ENCODE results near the gene INHBA.

INHBA gene

DNA sequence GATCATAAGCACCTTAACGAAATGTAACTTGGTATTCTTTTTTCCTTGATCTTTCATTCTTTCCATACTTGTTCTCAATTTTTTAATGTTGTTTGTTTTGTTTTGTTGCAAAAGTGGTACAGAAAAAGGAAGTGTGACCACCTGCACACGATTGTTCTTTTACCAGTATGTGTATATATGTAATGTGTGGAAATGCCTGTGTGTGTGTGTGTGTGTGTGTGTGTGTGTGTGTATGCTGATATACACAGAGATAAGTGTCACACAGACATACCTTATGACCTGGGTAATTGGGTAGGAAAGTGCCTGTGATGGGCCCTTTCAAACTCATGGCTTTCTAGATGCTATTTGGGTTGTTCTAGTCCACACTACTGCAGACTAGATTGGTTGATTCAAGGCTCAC lies 14.0 kb downstream of the INHBA start:
- no peaks in the 10 kb centered on the region for H3K9me3 ChIP-seq (ENCODE audit: low read length)
- no peaks in the 10 kb centered on the region; the same call in 1 of the 2 replicates for H3K27me3 ChIP-seq (ENCODE audit: insufficient read depth, low read length)
- H3F3A ChIP-seq (ENCODE audit: insufficient read depth, low read length), result no peaks in the 10 kb centered on the region
- H4K20me1 ChIP-seq (ENCODE audit: insufficient read depth, low read length), result no peaks in the 10 kb centered on the region
- no peak overlapping the region for H3K9ac ChIP-seq (ENCODE audit: low read length)
- no peaks in the 10 kb centered on the region for H3K79me2 ChIP-seq (ENCODE audit: insufficient read depth, low read length)
- H3K4me2 ChIP-seq (ENCODE audit: low read length), result no peak overlapping the region
- TF ChIP-seq EZH2 (IDR thresholded peaks at IDR 0.05; ENCODE audit: borderline replicate concordance, low read length), result no peak
- TF ChIP-seq CTCF (IDR thresholded peaks at IDR 0.05; ENCODE audit: low read length), result no peak
- H3K4me3 ChIP-seq (ENCODE audit: low read depth, low read length, poor library complexity, severe bottlenecking), result no peak overlapping the region
- no peak overlapping the region for H3K27ac ChIP-seq (ENCODE audit: low read depth, low read length, poor library complexity, severe bottlenecking)
- H3K4me1 ChIP-seq (ENCODE audit: insufficient read depth, low read length, severe bottlenecking), result no peaks in the 10 kb centered on the region
- H3K9me2 ChIP-seq (ENCODE audit: low read depth, low read length), result no peaks in the 10 kb centered on the region
- no peak overlapping the region for H2AFZ ChIP-seq (ENCODE audit: low read length)
- no peaks in the 10 kb centered on the region for H3K36me3 ChIP-seq (ENCODE audit: insufficient read depth, low read length)

DNA sequence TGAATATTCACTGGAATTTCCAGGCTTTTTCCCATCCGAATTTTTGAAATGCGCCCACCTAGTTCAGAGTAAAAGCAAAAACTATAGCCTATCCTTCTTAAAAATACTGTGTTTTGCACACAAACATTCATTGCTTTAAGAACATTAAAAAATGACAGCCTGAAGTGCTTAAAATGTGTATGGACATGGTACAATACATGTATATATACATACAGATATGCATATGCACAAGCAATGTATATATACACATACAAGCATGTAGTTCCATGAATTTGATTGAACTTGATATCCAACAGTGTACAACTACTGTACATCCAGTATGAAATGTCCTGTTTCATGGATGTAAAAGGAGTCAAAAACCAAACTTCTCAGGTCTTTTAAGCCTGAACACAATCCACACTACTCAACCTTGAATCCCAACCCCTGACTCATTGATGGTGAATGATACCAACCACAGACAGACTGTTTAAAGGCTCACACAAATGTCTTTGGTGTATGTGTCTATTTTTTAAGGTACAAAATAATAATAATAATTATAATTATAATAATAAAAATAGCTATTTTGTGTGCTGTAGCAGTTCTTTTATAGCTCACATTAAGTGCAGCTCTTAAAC lies 14.8 kb downstream of the INHBA start:
- Histone ChIP-seq H2AFZ (ENCODE audit: low read length) (no peak overlapping the region), H4K20me1 (ENCODE audit: insufficient read depth, low read length) (no peaks in the 10 kb centered on the region), H3F3A (ENCODE audit: insufficient read depth, low read length) (no peaks in the 10 kb centered on the region), H3K9me2 (ENCODE audit: low read depth, low read length) (no peaks in the 10 kb centered on the region), H3K27ac (ENCODE audit: low read depth, low read length, poor library complexity, severe bottlenecking) (no peak overlapping the region), H3K79me2 (ENCODE audit: insufficient read depth, low read length) (no peaks in the 10 kb centered on the region), H3K36me3 (ENCODE audit: insufficient read depth, low read length) (no peaks in the 10 kb centered on the region), H3K27me3 (ENCODE audit: insufficient read depth, low read length) (no peaks in the 10 kb centered on the region; the same call in 1 of the 2 replicates), H3K4me3 (ENCODE audit: low read depth, low read length, poor library complexity, severe bottlenecking) (no peak overlapping the region), H3K4me1 (ENCODE audit: insufficient read depth, low read length, severe bottlenecking) (no peaks in the 10 kb centered on the region), H3K4me2 (ENCODE audit: low read length) (no peak overlapping the region), H3K9me3 (ENCODE audit: low read length) (no peaks in the 10 kb centered on the region), H3K9ac (ENCODE audit: low read length) (no peak overlapping the region)
- TF ChIP-seq CTCF (IDR thresholded peaks at IDR 0.05; ENCODE audit: low read length) (no peak), EZH2 (IDR thresholded peaks at IDR 0.05; ENCODE audit: borderline replicate concordance, low read length) (no peak)

DNA sequence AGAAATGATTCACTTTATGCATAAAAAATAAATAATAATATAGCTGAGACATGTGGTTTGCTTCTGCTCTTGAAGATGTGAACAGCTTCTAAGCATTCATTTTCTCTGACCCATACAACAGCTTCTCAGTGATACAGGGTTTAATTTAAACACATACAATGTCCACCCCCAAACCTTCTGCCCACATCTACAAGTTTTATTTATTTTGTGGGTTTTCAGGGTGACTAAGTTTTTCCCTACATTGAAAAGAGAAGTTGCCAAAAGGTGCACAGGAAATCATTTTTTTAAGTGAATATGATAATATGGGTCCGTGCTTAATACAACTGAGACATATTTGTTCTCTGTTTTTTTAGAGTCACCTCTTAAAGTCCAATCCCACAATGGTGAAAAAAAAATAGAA lies 17.2 kb downstream of the INHBA start:
- H3K27ac ChIP-seq (ENCODE audit: low read depth, low read length, poor library complexity, severe bottlenecking), result no peak overlapping the region

More for the DNA sequence above, 17.2 kb downstream of the INHBA start:
- H3F3A ChIP-seq (ENCODE audit: insufficient read depth, low read length), result no peaks in the 10 kb centered on the region
- H3K9ac ChIP-seq (ENCODE audit: low read length), result no peak overlapping the region
- no peak overlapping the region for H3K4me3 ChIP-seq (ENCODE audit: low read depth, low read length, poor library complexity, severe bottlenecking)
- H3K4me2 ChIP-seq (ENCODE audit: low read length), result no peak overlapping the region
- H3K79me2 ChIP-seq (ENCODE audit: insufficient read depth, low read length), result no peaks in the 10 kb centered on the region
- no peaks in the 10 kb centered on the region for H3K9me2 ChIP-seq (ENCODE audit: low read depth, low read length)
- H3K9me3 ChIP-seq (ENCODE audit: low read length), result no peaks in the 10 kb centered on the region
- H4K20me1 ChIP-seq (ENCODE audit: insufficient read depth, low read length), result no peaks in the 10 kb centered on the region
- H3K27me3 ChIP-seq (ENCODE audit: insufficient read depth, low read length), result no peaks in the 10 kb centered on the region
- H3K36me3 ChIP-seq (ENCODE audit: insufficient read depth, low read length), result no peaks in the 10 kb centered on the region
- no peak overlapping the region for H2AFZ ChIP-seq (ENCODE audit: low read length)
- H3K4me1 ChIP-seq (ENCODE audit: insufficient read depth, low read length, severe bottlenecking), result no peaks in the 10 kb centered on the region
- TF ChIP-seq EZH2 (IDR thresholded peaks at IDR 0.05; ENCODE audit: borderline replicate concordance, low read length), result no peak
- no peak for TF ChIP-seq CTCF (IDR thresholded peaks at IDR 0.05; ENCODE audit: low read length)
